ENCODE measurements around the gene PLPPR3.

DNA sequence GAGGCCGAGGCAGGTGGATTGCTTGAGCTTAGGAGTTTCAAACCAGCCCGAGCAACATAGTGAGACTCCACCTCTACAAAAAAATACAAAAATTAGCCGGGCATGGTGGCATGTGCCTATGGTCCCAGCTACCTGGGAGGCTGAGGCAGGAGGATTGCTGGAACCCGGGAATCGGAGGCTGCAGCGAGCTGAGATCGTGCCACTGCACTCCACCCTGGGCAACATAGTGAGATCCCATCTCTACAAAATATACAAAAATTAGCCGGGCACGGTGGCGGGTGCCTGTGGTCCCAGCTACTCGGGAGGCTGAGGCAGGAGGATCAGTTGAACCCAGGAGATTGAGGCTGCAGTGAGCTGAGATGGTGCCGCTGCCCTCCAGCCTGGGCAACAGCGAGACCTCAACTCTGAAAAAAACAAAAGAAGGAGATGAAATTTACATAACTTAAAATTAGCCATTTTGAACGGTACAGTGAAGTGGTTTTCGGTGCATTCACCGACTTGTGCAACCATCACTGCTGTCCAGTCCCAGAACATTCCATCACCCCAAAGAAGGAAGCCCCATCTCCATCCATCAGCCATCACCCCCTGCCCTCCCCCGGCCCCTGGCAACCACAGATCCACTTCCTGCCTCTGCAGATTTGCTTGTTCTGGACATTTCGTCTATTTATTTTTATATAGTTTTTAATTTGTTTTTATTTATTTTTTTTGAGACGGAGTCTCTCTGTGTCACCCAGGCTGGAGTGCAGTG is 4.3 kb upstream of the PLPPR3 start:
- TF ChIP-seq POLR2A (IDR thresholded peaks at IDR 0.05): no peak
- TF ChIP-seq, protein P1, sequence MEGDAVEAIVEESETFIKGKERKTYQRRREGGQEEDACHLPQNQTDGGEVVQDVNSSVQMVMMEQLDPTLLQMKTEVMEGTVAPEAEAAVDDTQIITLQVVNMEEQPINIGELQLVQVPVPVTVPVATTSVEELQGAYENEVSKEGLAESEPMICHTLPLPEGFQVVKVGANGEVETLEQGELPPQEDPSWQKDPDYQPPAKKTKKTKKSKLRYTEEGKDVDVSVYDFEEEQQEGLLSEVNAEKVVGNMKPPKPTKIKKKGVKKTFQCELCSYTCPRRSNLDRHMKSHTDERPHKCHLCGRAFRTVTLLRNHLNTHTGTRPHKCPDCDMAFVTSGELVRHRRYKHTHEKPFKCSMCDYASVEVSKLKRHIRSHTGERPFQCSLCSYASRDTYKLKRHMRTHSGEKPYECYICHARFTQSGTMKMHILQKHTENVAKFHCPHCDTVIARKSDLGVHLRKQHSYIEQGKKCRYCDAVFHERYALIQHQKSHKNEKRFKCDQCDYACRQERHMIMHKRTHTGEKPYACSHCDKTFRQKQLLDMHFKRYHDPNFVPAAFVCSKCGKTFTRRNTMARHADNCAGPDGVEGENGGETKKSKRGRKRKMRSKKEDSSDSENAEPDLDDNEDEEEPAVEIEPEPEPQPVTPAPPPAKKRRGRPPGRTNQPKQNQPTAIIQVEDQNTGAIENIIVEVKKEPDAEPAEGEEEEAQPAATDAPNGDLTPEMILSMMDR (IDR thresholded peaks at IDR 0.05): no peak

Measured in esophagus squamous epithelium (tissue), 4 donors.